ENCODE results near the gene ART1.
"Not testable (repeated sequence)": the region's sequence is repeated elsewhere in the genome, so short reads cannot be mapped to it uniquely, and the experiment has no call there.

Gene ART1

DNA sequence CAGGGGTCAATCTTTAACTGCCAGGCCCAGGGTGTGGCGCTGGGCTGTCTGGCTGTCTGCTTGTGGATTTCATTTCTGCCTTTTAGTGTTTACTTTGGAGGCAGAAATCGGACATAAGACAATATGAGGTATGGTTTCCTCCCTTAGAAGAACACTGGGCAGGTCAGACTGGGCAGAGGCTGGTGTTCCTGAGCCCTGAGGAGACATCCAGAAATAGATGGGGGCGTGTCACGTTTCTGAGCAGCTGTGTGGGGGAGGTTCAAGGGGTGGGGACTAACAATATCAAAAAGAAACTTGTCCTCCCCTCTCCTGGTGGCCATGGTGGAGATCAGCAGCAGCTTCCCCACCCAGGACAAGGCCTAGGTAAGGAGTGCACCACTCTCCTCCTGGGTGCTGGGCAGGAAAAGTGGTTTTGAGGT lies at the start of gene ART1:
TSS of gene ART1 (plus strand) at position 312 of the 419 bp plus-strand sequence. CDS start 14,086 bp downstream, outside the sequence.
- H3K4me3 ChIP-seq (replicated peaks; ENCODE audit: low read depth, low read length) = no peak within 1 kb of the TSS
- H3K36me3 ChIP-seq (ENCODE audit: control insufficient read depth, insufficient read depth, low read length) = no peaks in the 10 kb centered on the region
- no peak for TF ChIP-seq CTCF (IDR thresholded peaks at IDR 0.05; ENCODE audit: insufficient read depth, low read length, poor library complexity, severe bottlenecking)
- no peak for DNase-seq (ENCODE audit: extremely low read depth, insufficient read length)
- no peaks in the 10 kb centered on the region for H3K27me3 ChIP-seq (replicated peaks; ENCODE audit: control insufficient read depth, insufficient read depth, low read length)

GRCh38 chr11:3597743-3598142 lies 47.2 kb upstream of the ART1 start:
- DNase-seq (ENCODE audit: extremely low read depth, insufficient read length); H3K27me3 ChIP-seq (replicated peaks; ENCODE audit: control insufficient read depth, insufficient read depth, low read length): not testable (repeated sequence)

DNA sequence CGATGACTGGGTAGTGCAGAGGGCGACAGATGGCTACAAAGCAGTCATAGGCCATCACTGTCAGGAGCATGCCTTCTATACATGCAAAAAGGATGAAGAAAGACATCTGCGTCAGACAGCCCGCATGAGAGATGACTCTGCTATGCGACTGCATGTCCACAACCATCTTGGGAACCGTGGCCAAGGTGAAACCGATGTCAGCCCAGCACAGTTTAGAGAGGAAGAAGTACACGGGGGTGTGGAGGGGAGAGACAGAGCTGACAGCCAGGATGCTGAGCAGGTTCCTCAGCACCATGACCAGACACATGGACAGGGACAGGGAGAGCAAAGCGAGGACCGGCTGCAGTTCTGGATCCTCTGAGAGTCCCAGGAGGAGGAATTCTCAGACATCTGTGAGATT lies 44.7 kb upstream of the ART1 start:
- not testable (repeated sequence) for H3K27me3 ChIP-seq (replicated peaks; ENCODE audit: control insufficient read depth, insufficient read depth, low read length); DNase-seq (ENCODE audit: extremely low read depth, insufficient read length); H3K36me3 ChIP-seq (ENCODE audit: control insufficient read depth, insufficient read depth, low read length); H3K4me3 ChIP-seq (replicated peaks; ENCODE audit: low read depth, low read length)

More at GRCh38 chr11:3597743-3598142, 47.2 kb upstream of the ART1 start:
- H3K4me3 ChIP-seq (replicated peaks; ENCODE audit: low read depth, low read length); H3K36me3 ChIP-seq (ENCODE audit: control insufficient read depth, insufficient read depth, low read length): not testable (repeated sequence)

- H3K36me3 ChIP-seq (ENCODE audit: control insufficient read depth, insufficient read depth, low read length) = no peaks in the 10 kb centered on the region
- H3K4me3 ChIP-seq (replicated peaks; ENCODE audit: low read depth, low read length) = no peak overlapping the region
- DNase-seq (ENCODE audit: extremely low read depth, insufficient read length) = no peak
- TF ChIP-seq CTCF (IDR thresholded peaks at IDR 0.05; ENCODE audit: insufficient read depth, low read length, poor library complexity, severe bottlenecking) = no peak
- no peaks in the 10 kb centered on the region; the same call in 1 of the 2 replicates for H3K27me3 ChIP-seq (replicated peaks; ENCODE audit: control insufficient read depth, insufficient read depth, low read length)
These were observed 40.8 kb upstream of the ART1 start for GRCh38 chr11:3604167-3604566.

- no peak for TF ChIP-seq CTCF (IDR thresholded peaks at IDR 0.05; ENCODE audit: insufficient read depth, low read length, poor library complexity, severe bottlenecking)
- Histone ChIP-seq H3K27me3 (replicated peaks; ENCODE audit: control insufficient read depth, insufficient read depth, low read length) (no peaks in the 10 kb centered on the region; the same call in 1 of the 2 replicates), H3K36me3 (ENCODE audit: control insufficient read depth, insufficient read depth, low read length) (no peaks in the 10 kb centered on the region), H3K4me3 (replicated peaks; ENCODE audit: low read depth, low read length) (no peak overlapping the region)
- no peak for DNase-seq (ENCODE audit: extremely low read depth, insufficient read length)
These were observed 39.7 kb upstream of the ART1 start for GRCh38 chr11:3605283-3605662.

DNA sequence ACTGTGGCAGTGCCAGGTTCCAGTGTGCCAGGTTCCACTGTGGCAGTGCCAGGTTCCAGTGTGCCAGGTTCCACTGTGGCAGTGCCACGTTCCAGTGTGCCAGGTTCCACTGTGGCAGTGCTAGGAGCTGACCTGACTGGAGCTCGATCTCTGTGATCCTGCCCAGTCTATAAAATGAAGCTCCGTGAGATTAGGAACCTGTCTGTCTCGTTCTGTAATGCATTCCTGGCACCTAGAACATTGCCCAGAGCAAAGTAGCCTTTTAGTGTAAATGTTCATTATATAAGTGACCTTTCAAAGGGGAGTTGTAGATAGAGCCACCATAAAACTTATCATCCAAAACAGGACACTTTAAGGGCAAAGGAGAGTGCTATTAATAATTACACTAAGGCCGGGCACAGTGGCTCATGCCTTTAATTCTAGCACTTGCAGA lies 39.1 kb upstream of the ART1 start:
- TF ChIP-seq CTCF (IDR thresholded peaks at IDR 0.05; ENCODE audit: insufficient read depth, low read length, poor library complexity, severe bottlenecking) = no peak
- Histone ChIP-seq H3K36me3 (ENCODE audit: control insufficient read depth, insufficient read depth, low read length) (no peaks in the 10 kb centered on the region), H3K27me3 (replicated peaks; ENCODE audit: control insufficient read depth, insufficient read depth, low read length) (no peaks in the 10 kb centered on the region; the same call in 1 of the 2 replicates), H3K4me3 (replicated peaks; ENCODE audit: low read depth, low read length) (no peak overlapping the region)
- DNase-seq (ENCODE audit: extremely low read depth, insufficient read length) = no peak

Measured in GM06990 (cell line).